C4-2B (cell line): ENCODE data around the gene SAC3D1.

ENCODE experiments used
- H3K27ac ChIP-seq: fragments of 450-650 bp; 2 replicates; pipeline ENCODE4 v1.5.1; 2017
- ZFX ChIP-seq: fragments of 450-650 bp; IDR thresholded peaks from 2 replicates; pipeline ENCODE4 v1.6.1; 2017
- TF ChIP-seq, protein P1 (sequence below): fragments of 450-650 bp; conservative IDR thresholded peaks from 2 replicates; pipeline ENCODE4 v1.5.1; 2017; ENCODE audit warnings: mild to moderate bottlenecking

Gene SAC3D1

DNA sequence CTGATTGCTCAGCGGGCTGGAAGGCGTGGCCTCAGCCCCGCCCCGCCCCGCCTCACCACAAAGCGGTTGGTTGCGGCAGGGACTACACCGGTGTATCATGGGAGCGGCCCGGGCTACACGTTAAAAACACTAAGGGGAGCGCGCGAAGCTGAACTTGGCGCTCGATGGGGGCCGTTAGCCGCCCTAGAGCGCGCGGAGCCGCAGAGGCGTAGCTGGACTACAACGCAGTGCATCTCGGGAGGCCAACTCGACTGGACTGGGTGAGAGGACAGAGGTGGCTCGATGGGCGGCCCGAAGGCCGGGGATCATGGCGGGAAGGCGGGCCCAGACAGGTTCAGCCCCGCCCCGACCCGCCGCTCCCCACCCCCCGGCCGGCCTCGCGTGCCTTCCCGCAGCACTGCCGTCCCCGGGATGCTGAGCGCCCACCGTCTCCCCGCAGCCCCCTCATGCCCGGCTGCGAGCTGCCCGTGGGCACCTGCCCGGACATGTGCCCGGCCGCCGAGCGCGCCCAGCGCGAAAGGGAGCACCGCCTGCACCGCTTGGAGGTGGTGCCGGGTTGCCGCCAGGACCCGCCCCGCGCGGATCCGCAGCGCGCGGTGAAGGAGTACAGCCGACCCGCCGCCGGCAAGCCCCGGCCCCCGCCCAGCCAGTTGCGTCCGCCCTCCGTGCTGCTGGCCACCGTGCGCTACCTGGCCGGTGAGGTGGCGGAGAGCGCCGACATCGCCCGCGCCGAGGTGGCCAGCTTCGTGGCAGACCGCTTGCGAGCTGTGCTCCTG, at the start of gene SAC3D1:
TSS of gene SAC3D1 (plus strand) at position 364 of the 776 bp plus-strand sequence. CDS start at position 447, 83 bp downstream.
- TF ChIP-seq ZFX: no peak
- TF ChIP-seq, protein P1, sequence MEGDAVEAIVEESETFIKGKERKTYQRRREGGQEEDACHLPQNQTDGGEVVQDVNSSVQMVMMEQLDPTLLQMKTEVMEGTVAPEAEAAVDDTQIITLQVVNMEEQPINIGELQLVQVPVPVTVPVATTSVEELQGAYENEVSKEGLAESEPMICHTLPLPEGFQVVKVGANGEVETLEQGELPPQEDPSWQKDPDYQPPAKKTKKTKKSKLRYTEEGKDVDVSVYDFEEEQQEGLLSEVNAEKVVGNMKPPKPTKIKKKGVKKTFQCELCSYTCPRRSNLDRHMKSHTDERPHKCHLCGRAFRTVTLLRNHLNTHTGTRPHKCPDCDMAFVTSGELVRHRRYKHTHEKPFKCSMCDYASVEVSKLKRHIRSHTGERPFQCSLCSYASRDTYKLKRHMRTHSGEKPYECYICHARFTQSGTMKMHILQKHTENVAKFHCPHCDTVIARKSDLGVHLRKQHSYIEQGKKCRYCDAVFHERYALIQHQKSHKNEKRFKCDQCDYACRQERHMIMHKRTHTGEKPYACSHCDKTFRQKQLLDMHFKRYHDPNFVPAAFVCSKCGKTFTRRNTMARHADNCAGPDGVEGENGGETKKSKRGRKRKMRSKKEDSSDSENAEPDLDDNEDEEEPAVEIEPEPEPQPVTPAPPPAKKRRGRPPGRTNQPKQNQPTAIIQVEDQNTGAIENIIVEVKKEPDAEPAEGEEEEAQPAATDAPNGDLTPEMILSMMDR: no peak
- peak within 1 kb of the TSS; percentile 92 for H3K27ac ChIP-seq

DNA sequence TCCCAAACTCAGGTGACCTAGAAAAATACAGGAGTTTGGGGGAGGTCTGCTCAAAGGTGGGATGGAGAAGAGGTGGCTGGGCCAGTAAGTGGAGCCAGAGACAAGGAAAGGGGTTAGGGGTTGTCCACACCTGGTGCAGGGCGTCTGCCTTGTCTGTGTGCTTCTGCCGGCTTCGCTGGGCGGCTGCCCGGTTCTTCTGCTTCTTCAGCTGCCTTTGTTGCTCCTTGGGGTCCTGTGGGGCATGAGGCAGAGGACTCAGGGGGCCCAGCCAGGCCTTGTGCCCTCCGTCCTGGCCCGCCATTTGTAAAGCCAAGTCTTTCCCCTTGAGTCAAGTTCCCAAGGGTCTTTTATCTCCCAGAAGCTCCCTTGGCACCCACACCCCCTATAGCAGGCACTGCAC, 46.7 kb upstream of the SAC3D1 start:
- TF ChIP-seq, protein P1: no peak
- TF ChIP-seq ZFX: no peak
- H3K27ac ChIP-seq: no peak overlapping the region

DNA sequence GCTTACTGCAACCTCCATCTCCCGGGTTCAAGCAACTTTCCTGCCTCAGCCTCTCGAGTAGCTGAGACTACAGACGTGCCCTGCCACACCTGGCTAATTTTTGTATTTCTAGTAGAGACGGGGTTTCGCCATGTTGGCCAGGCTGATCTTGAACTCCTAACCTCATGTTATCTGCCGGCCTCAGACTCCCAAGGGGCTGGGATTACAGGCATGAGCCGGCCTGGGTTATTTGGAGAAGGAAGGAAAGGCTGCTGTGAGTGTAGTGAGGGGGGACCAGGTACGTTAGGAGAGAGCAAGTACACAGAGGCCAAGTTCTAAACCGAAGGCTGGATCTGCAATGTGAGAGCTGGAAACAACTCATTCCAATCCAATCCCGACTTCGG, 44.7 kb upstream of the SAC3D1 start:
- H3K27ac ChIP-seq: no peak overlapping the region

DNA sequence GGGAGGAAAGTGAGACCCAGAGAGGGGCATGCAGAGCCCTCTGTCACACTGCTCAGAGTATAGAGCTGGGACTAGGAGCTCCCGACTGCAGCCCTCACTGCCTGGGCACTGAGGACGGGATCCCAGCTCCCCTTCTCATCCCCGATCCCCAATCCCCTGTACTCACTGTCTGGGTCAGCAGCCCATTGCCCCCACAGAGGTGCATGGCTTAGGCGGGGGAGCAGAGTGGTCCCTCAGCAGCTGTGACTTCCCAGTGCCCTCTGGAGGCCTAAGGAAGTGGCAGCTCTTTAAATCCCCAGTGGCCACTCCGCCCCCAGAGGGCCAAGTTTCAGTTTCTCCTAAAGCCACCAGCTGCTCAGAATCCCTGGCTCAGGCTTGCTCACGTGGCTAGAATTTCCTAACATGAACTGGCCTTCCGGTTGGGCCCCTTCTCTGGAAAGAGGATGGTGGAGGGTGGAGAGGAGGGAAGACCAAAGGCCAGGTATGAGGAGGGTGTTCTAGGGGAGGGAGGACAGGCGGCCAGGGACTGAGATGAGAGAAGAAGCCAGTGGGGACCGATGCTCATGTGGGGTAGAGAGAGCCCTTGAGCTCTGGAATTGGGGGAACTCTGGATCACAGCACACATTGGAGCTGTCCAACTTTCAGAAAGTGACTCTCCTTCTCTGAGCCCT, 44.2 kb upstream of the SAC3D1 start, which contains the start of gene BATF2:
TSS of gene BATF2 (minus strand) at position 262 of the 671 bp plus-strand sequence. CDS start at position 205, 57 bp downstream.
- no peak for TF ChIP-seq ZFX
- TF ChIP-seq, protein P1: no peak
- no peak within 1 kb of the TSS for H3K27ac ChIP-seq

More for the DNA sequence above, 44.7 kb upstream of the SAC3D1 start:
- TF ChIP-seq, protein P1: no peak
- TF ChIP-seq ZFX: no peak

DNA sequence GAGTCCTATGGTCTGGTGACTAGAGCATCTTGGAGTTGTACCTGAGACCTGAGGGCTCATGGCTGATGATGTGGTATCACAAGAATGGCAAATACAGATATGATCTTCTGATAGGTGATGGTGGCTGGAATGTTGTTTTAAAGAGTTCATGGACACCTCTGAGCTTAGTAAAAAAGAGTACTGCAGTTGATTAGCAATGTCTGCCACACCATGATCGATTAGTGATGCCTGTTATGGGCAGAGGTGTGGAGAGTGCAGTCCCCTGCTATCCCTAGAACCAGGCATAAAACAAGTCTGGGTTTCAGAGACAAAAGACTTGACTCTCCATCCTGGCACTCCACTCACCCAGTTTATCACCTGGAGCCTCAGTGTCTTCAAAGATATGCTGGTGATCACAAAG, 42.9 kb upstream of the SAC3D1 start:
- H3K27ac ChIP-seq: no peak overlapping the region
- TF ChIP-seq, protein P1: no peak
- TF ChIP-seq ZFX: no peak

DNA sequence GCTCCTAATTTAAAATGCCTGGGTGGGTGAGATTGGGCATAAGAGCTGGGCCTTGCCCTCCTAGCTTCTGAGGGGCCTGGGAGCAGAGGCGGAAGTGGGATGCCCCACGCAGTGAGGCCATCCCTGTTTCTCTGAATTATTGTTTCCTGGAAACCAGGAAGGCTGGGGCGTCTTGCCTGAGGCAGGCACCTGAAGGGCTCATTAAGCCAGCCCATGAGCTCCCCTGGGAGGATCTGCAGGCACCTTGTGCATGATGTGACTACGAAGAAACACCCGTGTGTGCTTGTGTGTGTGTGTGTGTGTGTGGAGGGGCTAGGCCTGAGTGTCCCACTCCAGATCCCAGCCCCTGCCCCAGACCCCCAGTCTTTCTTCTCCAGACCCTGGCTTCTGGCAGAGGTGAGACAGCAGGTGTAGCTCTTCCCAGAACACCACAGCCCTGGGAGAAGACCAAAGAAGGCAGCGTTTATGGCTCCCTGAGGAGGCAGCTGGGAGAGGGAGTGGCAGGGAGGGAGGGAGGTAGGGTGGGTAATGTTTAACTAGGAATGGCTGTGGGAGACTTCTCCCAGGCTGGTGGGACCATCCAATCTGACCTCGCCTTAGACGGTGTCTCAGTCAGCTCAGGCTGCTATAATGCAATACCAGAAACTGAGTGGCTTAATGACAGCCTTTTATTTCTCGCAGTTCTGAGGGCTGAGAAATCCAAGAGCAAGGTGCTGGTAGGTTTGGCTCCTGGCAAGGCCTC, 42.1 kb upstream of the SAC3D1 start:
- no peak for TF ChIP-seq ZFX
- TF ChIP-seq, protein P1: no peak
- H3K27ac ChIP-seq: no peak overlapping the region

DNA sequence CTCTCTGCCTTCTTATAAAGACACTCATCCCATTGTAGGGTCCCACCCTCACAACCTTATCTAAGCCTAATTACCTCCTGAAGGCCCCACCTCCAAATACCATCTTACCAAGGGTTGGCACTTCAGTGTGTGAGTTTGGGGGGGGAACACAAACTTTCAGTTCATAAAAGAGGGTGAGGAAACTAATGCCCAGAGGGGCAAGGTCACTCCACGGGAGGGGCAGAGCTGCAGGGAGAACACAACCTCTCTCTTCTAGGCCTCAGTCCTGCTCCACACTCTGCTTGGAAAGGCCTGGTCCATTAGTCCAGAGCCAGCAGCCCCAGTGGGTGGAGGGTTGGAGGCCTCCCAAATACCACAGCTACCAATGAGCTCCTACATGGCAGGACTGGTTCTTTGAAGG, 41.5 kb upstream of the SAC3D1 start:
- TF ChIP-seq, protein P1: no peak
- no peak for TF ChIP-seq ZFX
- no peak overlapping the region for H3K27ac ChIP-seq
